ENCODE data around the gene SUPV3L1. TPM values are rescaled to one million over a fixed set of nuclear protein-coding genes. Genes with fewer than 3 reads are reported as not detected.

The SUPV3L1 gene
- total and polyA plus RNA-seq, 11 donors = 24.7 to 80.3 (median 34.9) TPM

DNA sequence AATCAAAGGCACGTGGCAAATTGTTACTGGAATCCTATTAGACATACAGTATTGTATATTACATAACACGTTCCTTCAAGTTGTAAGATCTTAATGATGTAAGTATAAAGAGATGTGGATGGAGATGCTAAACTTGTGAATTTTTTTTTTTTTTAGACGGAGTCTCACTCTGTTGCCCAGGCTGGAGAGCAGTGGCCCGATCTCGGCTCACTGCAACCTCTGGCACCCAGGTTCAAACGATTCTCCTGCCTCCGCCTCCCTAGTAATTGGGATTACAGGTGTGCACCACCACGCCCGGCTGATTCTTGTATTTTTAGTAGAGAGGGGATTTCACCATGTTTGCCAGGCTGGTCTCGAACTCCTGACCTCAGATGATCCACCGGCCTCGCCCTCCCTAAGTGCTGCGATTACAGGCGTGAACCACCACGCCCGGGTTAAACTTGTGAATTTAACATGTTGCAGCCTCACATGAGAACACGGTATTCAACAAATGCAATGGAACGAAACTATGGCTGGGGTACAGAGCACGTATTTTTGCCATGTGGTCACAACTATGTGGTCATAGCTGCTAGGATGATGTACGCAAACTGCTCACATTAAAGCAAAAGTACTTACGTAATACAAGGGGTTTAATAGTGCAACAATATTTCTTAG lies 818 bp upstream of the SUPV3L1 start:
- intact Hi-C loops (cut with DNase I) = loop anchor here in 1 of 10 donors (1.0 kb wide), 1 partner anchor 55 kb away; the partner anchor contains the start of gene VPS26A
- TF ChIP-seq, protein P1, sequence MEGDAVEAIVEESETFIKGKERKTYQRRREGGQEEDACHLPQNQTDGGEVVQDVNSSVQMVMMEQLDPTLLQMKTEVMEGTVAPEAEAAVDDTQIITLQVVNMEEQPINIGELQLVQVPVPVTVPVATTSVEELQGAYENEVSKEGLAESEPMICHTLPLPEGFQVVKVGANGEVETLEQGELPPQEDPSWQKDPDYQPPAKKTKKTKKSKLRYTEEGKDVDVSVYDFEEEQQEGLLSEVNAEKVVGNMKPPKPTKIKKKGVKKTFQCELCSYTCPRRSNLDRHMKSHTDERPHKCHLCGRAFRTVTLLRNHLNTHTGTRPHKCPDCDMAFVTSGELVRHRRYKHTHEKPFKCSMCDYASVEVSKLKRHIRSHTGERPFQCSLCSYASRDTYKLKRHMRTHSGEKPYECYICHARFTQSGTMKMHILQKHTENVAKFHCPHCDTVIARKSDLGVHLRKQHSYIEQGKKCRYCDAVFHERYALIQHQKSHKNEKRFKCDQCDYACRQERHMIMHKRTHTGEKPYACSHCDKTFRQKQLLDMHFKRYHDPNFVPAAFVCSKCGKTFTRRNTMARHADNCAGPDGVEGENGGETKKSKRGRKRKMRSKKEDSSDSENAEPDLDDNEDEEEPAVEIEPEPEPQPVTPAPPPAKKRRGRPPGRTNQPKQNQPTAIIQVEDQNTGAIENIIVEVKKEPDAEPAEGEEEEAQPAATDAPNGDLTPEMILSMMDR (IDR thresholded peaks at IDR 0.05) = no peak
- TF ChIP-seq POLR2A (IDR thresholded peaks at IDR 0.05) = no peak
- peak in 3 of 4 donors; percentile 2 to 7 (median 4) for ATAC-seq

GRCh38 chr10:69180525-69181204 lies 631 bp downstream of the SUPV3L1 start:
- H3K9me3 ChIP-seq = no peaks in the 10 kb centered on the region
- peaks cover 0 to 38% (median 26%) of the 10 kb centered on the region in 12 donors for H3K4me1 ChIP-seq
- TF ChIP-seq, protein P1 (IDR thresholded peaks at IDR 0.05) = no peak
- TF ChIP-seq POLR2A (IDR thresholded peaks at IDR 0.05) = no peak
- peak overlapping the region; percentile 82 to 99 (median 94) for H3K4me3 ChIP-seq
- peaks cover 0 to 29% (median 12%) of the 10 kb centered on the region in 9 donors for H3K36me3 ChIP-seq
- intact Hi-C loops (cut with DNase I) = loop anchor here in 2 of 10 donors (2.0 to 10.0 kb wide), 3 partner anchors 56 to 186 kb away; partner anchors contain the start of gene VPS26A (in 1 of the 2)
- H3K27me3 ChIP-seq = no peaks in the 10 kb centered on the region
- peak overlapping the region; percentile 84 to 98 (median 94) for H3K27ac ChIP-seq
- peak in 1 of 4 donors; percentile 4 for ATAC-seq
- DNase-seq = no peak
- 2 to 4% (median 3%) methylated on average over 22 to 29 of the region's 29 CpGs for WGBS, 4 donors

More for the DNA sequence above, 818 bp upstream of the SUPV3L1 start:
- Histone ChIP-seq H3K4me3 (peak overlapping the region; percentile 82 to 99 (median 94)), H3K27me3 (no peaks in the 10 kb centered on the region), H3K27ac (peak overlapping the region in 11 of 12 donors; percentile 87 to 98 (median 94)), H3K9me3 (no peaks in the 10 kb centered on the region), H3K4me1 (peaks cover 0 to 38% (median 26%) of the 10 kb centered on the region in 12 donors), H3K36me3 (peaks cover 0 to 20% (median 12%) of the 10 kb centered on the region in 9 donors)
- 30 to 42% (median 34%) methylated on average over 19 to 21 of the region's 21 CpGs for WGBS, 4 donors
- DNase-seq = no peak

GRCh38 chr10:69181433-69181832 lies 1.4 kb downstream of the SUPV3L1 start:
- DNase-seq = no peak
- Histone ChIP-seq H3K4me3 (peak overlapping the region in 10 of 12 donors; percentile 82 to 99 (median 94)), H3K36me3 (peaks cover 0 to 37% (median 19%) of the 10 kb centered on the region in 9 donors), H3K27ac (peak overlapping the region in 1 of 12 donors; percentile 15), H3K27me3 (no peaks in the 10 kb centered on the region), H3K4me1 (peaks cover 0 to 38% (median 26%) of the 10 kb centered on the region in 12 donors), H3K9me3 (no peaks in the 10 kb centered on the region)
- ATAC-seq = no peak
- TF ChIP-seq, protein P1 (IDR thresholded peaks at IDR 0.05) = no peak
- no peak for TF ChIP-seq POLR2A (IDR thresholded peaks at IDR 0.05)
- WGBS, 4 donors = 45 to 78% (median 65%) methylated on average over 1 of the region's 1 CpG
- intact Hi-C loops (cut with DNase I) = loop anchor here in 2 of 10 donors (2.0 to 10.0 kb wide), 3 partner anchors 57 to 187 kb away; partner anchors contain the start of gene VPS26A (in 1 of the 2)

GRCh38 chr10:69182005-69182404 lies 2.0 kb downstream of the SUPV3L1 start:
- no peaks in the 10 kb centered on the region for H3K9me3 ChIP-seq
- H3K27me3 ChIP-seq = no peaks in the 10 kb centered on the region
- no peak for DNase-seq
- no peak for TF ChIP-seq POLR2A (IDR thresholded peaks at IDR 0.05)
- TF ChIP-seq, protein P1 (IDR thresholded peaks at IDR 0.05) = no peak
- no peak overlapping the region for H3K27ac ChIP-seq
- WGBS, 4 donors = 85 to 92% (median 89%) methylated on average over 4 of the region's 4 CpGs
- peaks cover 0 to 38% (median 26%) of the 10 kb centered on the region in 12 donors for H3K4me1 ChIP-seq
- peak overlapping the region in 2 of 12 donors; percentile 86 to 98 for H3K4me3 ChIP-seq
- no peak for ATAC-seq
- H3K36me3 ChIP-seq = peaks cover 0 to 42% (median 24%) of the 10 kb centered on the region in 9 donors
- intact Hi-C loops (cut with DNase I) = loop anchor here in 2 of 10 donors (10.0 kb wide), 2 partner anchors 177 to 187 kb away; no protein-coding TSS in a partner anchor
